ENCODE data around the gene ADCY3. TPM values are rescaled to one million over a fixed set of nuclear protein-coding genes. Genes with fewer than 3 reads are reported as not detected.

ADCY3 gene
- total RNA-seq, 1 donor from 2014 or later = 26.7 TPM

DNA sequence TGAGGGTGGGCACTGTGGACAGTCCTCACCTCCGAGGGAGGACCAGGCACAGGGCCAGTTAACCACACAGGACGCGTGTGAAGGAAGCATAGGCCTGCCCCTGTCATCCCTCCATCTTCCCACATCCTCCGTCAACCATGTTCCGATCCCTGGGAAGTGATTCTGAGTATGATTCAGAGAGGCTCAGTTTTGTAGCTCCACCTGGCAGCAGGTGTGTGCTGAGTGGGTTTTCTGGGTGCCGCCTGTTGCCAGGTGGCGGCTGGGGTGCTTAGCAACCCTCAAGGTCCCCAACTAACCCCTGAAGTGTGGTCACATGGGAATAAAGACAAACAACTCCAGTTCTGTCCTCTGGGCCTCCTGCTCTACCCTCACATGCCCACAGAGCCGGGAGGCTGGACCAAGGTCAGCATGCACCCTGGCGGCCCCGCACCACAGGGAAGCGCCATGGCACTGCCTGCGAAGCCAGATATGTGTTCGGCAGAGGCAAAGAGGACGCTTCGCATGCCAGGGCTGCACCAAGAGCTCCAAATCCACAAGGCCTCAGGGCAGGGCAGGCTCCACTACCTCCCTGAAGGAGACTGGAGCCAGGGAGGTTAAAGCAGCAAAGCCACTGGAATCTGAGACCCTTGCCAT lies 60.0 kb downstream of the ADCY3 start:
- ATAC-seq (no peak), DNase-seq (ENCODE audit: missing footprints) (no peak)
- intact Hi-C loops (cut with DNase I) = no loop called here

DNA sequence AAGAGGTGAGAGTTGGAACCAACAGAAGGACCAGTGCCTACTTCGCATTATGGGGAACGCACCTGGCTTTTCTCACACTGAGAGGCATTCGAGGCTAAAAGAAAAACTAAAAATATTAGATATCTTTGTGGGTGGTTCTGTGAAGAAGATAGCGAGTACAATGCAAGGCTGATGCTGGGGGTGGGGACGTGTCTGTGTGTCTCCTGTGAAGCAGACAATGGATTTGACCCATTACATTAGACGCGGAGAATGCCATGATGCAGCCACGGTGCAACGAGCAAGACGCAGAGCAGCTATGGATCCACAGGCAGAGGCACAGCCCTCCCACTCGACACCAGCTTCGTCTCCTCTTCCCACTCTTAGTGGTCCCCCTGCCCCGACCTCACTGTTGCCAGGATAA lies 61.0 kb downstream of the ADCY3 start:
- DNase-seq (ENCODE audit: missing footprints) (no peak), ATAC-seq (no peak)
- intact Hi-C loops (cut with DNase I) = no loop called here

DNA sequence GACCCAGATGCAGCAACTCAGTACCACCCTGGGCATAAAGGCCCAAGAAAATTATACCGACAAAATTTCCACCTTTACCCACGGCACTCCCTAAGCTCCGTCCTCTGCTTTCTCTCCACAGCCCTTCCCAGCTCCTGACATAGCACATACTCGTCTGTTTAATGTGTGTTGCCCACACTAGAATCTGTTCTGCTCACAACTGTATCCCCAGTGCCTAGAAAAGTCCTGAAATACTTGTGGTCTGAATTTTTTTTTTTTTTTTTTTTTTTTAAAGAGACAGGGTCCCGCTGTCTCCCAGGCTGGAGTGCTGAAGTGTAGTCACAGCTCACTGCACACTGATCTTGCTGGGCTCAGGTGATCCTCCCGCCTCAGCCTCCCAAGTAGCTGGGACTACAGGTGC lies 62.3 kb downstream of the ADCY3 start:
- DNase-seq (ENCODE audit: missing footprints) (no peak), ATAC-seq (no peak)
- intact Hi-C loops (cut with DNase I) = no loop called here

DNA sequence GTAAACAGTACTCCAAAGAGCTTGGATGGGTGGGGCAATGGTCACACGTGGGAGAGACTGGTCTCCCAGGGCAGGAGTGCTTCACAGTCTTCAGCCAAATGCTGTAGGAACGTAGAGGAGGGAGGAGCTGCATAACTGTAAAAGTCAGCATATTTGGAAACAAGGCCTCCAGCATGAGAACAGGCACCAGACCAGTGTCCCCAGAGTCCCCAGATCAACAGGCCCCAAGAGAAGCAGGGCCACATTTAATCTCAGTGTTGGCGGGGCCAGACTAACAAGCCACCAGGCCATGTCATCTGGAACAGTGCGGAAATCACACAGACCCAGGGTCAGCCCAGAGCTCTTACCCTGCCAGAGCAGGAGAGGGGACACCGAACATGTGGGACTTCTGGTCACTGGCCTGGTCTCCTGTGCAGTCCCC lies 63.2 kb downstream of the ADCY3 start:
- ATAC-seq = peak; percentile 19
- DNase-seq (ENCODE audit: missing footprints) = no peak
- intact Hi-C loops (cut with DNase I) = no loop called here

DNA sequence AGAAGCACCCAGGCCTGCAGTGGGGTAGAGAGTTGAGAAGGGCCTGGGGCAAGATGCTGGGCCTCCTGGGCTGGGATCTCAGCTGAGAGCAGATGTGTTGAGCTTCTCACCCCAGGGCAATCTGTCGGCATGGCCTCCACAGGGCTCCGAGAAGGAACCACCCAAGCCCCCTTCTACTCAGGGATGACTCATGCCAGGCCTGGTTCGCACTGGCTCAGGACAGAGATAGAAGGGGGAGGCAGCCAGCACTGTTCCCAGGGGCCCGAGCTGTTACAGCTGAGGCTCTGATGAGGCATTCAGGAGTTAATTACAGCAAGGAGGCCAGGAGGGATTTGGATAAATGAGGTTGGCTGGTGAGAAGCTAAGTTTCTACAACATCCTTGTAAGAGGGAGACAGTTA lies 64.3 kb downstream of the ADCY3 start:
- ATAC-seq (peak; percentile 74), DNase-seq (ENCODE audit: missing footprints) (no peak)
- intact Hi-C loops (cut with DNase I) = no loop called here

DNA sequence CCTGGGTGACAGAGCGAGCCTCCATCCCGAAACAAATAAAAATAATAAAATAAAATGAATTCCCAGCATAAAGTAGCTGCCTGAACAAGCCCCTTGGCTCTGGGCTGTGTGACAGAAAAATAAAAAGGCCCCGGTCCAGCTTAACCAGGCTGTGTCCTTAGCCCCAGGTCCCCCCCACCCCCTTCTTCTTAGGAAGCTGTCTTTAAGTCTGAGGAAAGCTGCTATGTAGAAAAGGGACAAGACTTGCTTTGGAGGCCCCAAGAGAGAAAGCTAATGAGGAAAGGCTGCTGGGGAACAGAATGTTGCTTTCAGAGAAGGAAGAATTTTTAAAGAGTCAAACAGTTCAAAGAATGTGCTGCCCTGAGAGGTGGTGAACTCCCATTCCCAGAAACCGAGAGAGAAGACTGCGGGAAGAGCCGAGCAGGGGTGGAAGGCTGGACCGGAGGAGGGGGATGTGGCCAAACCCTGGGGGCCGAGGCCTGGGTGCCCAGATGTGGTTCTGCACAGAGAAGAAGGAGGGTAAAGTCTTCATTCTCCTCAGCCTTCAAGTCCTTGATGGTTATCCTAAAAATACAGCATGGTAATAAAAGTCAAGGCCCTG lies 64.9 kb downstream of the ADCY3 start:
- ATAC-seq (peak; percentile 66), DNase-seq (ENCODE audit: missing footprints) (no peak)
- intact Hi-C loops (cut with DNase I) = no loop called here

DNA sequence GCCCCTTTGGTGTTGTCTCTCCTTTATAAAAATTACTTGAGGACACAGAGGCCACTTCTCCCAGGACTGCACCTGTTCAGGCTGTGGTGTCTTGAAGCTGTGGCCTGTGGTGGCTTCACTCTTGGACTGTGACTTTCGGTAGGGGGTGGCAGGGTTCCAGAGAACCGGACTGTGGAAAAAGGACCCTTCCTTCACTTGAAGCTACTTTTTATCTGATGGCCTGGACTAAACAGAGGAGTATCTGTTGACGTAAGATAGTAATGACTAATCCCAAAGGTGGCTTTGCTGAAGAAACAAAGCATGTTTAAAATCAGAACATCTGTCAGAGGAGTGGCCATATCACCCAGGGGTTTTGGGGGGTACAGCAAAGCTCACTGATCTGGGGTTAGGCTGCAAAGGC lies 66.0 kb downstream of the ADCY3 start:
- intact Hi-C loops (cut with DNase I) = loop anchor here (5.0 kb wide), 1 partner anchor 63 kb away; no protein-coding TSS in a partner anchor
- DNase-seq (ENCODE audit: missing footprints) = no peak
- ATAC-seq = no peak

DNA sequence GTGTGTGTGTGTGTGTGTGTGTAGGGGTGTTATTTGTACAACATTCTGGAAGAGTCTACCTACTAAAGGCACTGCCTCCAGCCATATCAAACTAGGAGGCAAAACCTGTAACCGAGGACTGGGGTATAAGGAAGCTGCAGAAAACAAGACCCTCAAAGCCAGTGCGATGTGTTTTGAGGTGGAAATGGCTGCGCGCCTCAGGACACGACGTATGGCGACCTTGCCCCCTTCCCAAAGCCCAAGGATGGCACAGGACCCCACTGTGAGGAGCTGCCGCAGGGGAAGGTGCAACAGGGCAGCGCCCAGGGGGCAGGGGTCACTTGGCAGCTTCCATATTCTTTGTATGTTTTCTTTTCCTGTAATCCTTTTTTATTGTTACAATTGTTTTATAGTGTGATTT lies 67.0 kb downstream of the ADCY3 start:
- ATAC-seq = no peak
- DNase-seq (ENCODE audit: missing footprints) = no peak
- intact Hi-C loops (cut with DNase I) = loop anchor here (5.0 kb wide), 1 partner anchor 64 kb away; no protein-coding TSS in a partner anchor

DNA sequence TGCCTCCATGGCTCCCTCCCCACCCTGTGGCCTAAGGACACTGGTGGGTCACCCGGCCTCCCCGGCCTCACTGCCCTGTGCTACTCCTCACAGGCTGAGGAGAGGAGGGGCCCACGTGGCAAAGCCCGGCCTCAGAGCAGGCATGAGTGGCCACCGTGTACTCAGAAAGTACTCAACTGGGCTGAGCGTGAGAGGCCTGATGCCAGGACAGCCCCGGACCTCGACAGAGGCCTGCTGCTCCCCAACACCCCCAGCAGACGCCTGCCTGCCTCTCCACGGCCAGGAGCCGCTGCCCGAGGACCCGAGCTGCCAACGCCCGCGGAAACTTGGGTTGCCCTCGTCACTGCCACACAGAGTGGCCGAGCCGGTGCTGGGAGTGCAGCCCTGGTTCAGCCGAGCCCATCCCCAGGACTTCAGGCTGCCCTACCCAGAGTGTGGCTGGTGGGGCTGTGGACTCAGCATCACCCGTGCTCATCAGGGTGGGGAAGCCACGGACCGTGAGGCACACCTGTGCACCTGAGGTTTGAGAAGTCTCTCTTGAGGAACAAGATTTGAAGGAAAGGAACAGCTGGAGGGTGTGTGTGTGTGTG lies 67.5 kb downstream of the ADCY3 start:
- intact Hi-C loops (cut with DNase I) = loop anchor here (5.0 kb wide), 1 partner anchor 65 kb away; no protein-coding TSS in a partner anchor
- ATAC-seq (no peak), DNase-seq (ENCODE audit: missing footprints) (no peak)

DNA sequence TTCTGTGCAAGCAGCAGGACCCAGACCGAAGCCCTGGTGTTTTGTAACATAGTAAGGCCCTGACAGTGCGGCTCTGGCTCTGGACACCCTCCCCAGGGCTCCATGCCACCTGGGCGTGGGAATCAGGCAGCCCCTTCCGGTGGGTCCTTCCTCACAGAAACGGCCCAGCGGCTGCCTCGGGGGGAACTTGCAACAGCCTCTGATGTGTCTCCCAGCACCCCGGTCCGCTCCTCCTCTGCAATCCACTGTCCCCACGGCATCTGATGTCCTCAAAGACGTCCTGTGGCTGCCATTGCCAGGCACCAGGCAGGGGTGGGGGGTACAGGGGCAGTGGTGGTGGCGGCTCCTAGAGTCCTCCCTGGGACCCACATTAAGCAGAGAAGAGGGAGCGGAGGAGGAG lies 68.0 kb downstream of the ADCY3 start:
- no peak for DNase-seq (ENCODE audit: missing footprints)
- intact Hi-C loops (cut with DNase I) = loop anchor here (5.0 kb wide), 1 partner anchor 65 kb away; no protein-coding TSS in a partner anchor
- no peak for ATAC-seq

DNA sequence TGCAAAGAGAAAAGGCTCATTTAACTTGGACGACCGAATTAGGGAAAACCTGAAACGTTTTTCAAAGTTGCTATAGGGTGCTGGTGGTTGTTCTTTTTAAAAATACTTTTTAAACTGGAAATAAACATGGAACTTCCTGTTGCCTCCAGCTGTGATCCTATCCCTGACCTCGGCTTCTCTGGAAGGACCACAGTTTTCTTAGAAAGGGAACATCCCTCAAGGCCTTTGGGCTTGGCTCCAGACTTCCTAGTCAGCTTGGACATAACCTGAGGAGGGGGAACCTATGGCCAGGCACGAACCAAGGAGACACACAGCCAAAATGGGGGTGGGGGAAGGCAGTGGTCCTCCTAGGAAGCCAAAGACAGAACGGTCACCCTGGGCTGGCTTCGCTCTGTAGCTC lies 69.1 kb downstream of the ADCY3 start:
- DNase-seq (ENCODE audit: missing footprints) (no peak), ATAC-seq (no peak)
- intact Hi-C loops (cut with DNase I) = loop anchor here (5.0 kb wide), 1 partner anchor 66 kb away; no protein-coding TSS in a partner anchor

DNA sequence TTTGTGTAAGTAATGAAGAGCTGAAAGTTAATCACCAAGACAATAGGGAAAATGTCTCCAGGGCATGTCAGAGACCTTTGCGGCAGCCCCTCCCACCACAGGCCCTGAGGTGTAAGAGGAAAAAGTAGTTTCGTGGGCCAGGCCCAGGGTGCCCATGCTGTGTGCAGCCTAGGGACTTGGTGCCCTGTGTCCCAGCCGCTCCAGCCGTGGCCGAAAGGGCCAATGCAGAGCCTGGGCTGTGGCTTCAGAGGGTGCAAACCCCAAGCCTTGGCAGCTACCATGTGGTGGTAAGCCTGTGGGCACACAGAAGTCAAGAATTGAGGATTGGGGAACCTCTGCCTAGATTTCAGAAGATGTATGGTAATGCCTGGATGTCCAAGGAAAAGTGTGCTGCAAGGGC lies 74.3 kb downstream of the ADCY3 start:
- intact Hi-C loops (cut with DNase I) = no loop called here
- ATAC-seq = no peak
- no peak for DNase-seq (ENCODE audit: missing footprints)

DNA sequence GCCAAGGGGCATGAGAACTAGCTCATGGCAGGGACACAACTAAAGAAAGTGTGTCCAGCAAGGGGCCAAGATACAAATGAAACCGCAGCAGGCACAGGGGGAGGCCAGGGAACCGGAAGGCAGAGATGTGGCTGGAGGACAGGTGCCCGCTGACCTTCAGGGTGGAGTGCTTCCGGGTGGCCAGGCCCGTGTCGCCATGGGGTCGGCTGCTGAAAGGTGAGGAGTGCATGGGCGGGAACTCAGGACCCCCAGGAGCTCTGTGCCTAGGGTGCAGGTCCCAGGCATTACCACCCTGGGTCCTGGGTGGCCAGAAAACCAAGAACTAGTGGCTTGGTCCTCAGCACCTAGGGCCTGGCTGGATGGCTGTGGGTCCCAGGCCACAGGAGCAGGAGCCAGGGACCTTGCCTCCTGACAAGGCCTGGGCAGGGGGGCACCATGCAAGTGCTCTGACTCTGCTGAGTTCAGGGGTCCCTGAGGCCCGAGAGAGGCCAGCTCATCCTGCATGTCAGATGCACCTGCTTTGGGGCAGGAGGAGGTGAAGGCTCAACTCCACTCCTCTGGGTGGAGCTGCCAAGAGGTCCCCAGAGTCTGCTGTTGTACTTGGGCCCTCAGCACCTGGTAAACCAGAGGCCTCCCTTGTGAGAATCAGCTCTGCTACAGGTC lies 75.9 kb downstream of the ADCY3 start:
- peak; percentile 66 for DNase-seq (ENCODE audit: missing footprints)
- ATAC-seq = no peak
- intact Hi-C loops (cut with DNase I) = no loop called here

DNA sequence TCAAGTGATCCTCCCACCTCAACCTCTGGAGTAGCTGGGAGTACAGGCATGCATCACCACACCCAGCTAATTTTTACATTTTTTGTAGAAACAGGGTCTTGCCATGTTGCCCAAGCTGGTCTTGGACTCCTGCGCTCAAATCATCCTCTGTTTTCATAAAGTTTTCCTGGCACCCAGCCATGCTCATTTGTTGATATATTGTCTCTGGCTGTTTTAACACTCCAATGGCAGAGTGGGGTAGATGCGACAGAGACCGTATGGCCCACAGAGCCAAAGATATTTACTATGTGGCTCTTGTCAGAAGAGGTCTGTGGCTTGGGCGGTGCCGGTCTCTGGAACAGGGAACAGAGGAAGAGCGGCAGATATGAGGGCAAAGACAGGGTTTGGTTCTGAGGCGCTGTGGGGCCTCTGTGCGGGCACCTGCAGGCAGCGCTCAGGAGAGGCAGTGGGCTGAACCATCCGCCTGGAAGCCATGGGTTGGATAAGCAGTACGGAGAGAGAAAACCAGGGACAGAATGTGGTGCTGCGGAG lies 76.6 kb downstream of the ADCY3 start:
- intact Hi-C loops (cut with DNase I) = no loop called here
- ATAC-seq (peak; percentile 6), DNase-seq (ENCODE audit: missing footprints) (peak; percentile 39)

DNA sequence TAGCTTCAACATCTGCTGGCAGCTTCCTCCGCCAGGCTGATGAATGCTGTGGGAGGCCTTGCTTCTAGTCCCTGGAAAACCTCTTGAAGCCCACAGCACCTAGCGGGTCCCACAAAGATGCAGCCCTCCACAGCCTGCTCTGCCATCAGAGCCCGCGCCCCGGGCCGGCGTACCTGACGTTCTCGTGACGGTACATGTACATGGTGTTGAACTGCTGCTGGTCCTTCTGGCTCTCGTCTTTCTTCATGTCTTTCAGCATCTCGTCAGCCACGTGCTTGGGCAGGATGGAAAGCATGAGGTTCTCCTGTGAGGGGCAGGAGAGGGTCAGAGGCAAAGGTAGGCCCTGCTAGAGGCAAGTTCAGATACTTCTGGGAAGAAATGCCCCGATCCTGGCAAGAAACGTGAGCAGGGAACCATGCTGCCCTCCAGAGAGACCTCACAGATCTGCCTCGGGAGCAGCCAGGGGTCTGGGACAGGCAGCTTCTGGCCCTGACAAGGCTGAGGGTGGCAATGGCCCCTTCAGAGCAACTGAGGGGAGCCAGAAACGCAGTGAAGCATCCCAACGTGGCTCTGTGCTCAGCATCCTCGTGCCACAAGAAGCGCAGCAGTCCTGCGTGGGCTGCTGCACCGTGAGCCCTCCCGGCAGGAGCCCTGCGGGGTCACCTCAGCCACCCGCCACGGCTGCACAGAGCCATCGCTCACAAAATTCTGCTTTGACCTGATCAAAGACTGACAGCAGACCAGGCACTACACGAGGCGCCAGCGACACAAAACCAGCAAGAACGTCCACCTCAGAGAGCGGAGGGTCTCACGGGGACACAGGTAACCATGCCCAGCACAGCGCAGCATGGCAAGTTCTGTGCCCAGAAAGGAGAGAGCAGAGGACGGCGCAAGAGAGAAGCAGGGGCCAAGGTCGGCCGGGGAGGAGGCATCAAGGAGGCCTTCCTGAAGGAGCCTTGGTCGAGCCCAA lies 77.7 kb downstream of the ADCY3 start:
- DNase-seq (ENCODE audit: missing footprints) (peak; percentile 53), ATAC-seq (no peak)
- intact Hi-C loops (cut with DNase I) = no loop called here

DNA sequence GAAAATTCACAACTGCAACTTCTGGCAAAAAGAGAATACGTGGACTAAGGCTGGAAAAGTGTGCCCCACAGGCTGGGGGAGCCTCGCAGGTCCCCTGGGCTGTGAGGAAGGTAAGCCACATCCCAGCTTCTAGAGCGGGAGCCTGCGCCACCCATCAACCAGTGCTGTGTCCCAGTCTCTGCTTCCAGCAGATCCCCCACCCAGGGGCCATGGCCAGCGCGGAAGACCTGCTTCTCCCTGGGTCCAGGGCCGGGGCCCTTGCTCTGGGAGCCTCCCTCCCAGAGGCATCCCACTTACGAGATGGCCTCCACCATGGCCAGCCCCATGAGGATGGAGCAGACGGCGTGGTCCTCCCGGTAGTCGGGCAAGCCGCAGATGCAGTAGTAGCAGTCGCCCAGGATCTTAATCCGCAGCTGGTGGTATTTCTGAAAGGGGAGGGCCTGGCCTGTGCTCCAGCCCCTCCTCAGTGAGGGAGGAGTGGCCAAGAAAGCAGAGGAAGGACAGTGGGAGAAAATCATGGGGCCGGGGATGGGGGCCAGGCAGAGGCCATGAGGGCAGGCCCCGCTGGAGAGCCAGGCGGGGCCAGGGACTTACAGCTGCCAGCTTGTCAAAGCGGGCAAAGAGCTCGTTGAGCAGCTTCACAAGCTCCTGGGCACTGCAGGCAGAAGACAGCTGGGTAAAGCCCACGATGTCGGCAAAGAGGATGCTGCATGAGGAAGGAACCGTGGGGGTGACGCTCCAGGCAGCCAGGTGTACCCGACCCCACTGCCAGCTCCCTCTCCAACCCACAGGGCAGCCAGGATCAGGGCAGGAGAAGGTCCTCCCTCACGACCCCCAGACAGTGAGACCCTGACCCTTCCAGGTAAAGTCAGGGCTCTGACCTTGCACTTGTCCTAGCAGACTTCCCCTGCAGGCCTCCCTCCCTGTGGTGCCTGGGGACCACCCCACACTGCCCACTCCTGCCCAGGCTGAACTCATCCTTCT lies 78.8 kb downstream of the ADCY3 start:
- intact Hi-C loops (cut with DNase I) = no loop called here
- peak; percentile 46 for DNase-seq (ENCODE audit: missing footprints)
- ATAC-seq = no peak

DNA sequence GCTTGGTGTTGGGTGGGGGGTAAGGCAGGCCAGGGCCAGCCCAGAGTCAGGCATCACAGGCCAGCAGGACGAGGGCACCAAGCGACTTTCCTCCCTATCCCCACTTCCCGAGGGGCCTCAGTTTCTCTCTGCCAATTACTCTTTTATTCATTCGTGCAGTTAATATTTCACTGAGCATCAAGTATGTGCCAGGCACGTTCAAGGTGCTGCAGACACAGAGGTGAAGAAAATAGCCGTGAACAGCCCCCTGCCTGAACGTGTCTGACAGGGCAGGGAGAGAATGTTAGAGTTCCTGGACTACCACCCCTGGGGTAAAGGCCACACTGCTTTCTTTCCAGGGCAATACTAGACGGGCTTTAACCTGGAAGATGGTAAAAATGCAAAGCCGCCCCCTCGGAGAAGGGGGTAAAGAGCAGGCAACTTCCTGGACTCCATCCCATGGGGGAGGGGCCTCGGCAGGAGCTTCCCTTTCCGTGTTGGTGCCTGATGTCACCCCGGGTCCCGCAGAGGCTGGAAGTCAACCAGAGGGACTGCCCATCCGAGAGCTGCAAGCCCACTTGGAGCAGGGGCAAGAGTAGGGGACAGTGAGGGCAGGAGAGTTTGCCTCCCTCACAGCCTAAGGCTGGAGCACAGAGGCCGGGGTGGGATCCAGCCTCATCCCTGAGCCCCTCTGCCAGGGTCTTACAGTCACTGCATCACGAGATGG lies 79.7 kb downstream of the ADCY3 start:
- intact Hi-C loops (cut with DNase I) = no loop called here
- no peak for ATAC-seq
- DNase-seq (ENCODE audit: missing footprints) = peak; percentile 62
